ENCODE measurements around the gene EFL1.
A peak's percentile ranks its signal among the peaks of the same experiment; 100 is the strongest.
"Not testable (repeated sequence)": the region's sequence is repeated elsewhere in the genome, so short reads cannot be mapped to it uniquely, and the experiment has no call there.

Gene EFL1

DNA sequence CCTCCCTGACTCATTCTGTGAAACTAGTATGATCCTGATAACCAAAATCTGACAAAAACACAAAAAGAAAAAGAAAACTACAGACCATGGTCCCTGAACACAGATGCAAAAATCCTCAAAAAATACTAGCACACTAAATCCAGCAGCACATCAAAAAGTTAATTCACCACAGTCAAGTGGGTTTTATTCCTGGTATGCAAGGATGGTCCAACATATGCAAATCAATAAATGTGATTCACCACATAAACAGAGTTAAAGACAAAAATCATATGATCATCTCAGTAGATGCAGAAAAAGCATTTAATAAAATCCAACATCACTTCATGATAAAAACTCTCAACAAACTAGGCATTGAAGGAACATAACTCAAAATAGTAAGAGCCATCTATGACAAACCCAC is 12.9 kb upstream of the EFL1 start:
- FAIRE-seq: no peak

DNA sequence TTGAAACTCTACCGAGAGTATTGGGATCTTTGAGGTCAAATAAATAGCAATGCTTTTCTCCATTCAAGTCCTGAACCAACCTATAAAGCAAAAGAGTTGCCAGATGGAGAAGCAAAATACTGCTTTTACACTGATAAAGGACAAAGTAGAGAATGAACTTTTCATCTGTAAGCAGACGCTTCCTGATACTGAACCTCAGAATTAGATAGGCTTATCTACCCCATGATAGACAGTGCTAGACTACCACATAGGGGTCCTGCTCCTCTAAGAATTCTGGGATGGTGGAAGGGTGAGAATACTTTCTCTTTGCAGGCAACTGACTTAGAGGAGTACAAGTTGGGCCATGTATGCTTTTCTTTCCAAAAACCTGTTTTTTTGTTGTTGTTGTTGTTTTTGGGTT is 9.6 kb upstream of the EFL1 start:
- no peak for FAIRE-seq

DNA sequence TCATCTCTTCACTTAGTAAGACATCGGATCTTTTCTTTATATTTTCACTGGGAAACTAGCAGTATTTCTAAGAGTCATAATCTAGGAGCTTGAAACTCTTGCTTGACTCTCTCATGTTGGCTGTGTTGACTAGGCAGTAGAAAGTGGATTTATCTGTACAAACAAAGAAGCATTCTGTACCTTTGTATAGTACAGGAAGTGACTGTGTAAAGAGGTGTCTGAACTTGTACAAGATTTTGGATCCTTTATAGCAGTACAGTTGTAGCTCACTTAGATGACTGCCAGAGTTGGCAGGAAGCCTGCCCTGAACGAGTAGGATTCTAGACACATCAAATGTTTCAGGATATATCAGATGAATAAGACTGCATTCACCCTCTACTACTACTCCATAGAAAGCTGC is 5.9 kb upstream of the EFL1 start:
- not testable (repeated sequence) for FAIRE-seq

- not testable (repeated sequence) for FAIRE-seq
Observed at GRCh38 chr15:82267137-82267536, 4.6 kb upstream of the EFL1 start.

- FAIRE-seq: no peak
Observed at GRCh38 chr15:82263350-82263749, 816 bp upstream of the EFL1 start.

GRCh38 chr15:82261566-82262421 is 740 bp downstream of the EFL1 start:
- FAIRE-seq: not testable (repeated sequence)

DNA sequence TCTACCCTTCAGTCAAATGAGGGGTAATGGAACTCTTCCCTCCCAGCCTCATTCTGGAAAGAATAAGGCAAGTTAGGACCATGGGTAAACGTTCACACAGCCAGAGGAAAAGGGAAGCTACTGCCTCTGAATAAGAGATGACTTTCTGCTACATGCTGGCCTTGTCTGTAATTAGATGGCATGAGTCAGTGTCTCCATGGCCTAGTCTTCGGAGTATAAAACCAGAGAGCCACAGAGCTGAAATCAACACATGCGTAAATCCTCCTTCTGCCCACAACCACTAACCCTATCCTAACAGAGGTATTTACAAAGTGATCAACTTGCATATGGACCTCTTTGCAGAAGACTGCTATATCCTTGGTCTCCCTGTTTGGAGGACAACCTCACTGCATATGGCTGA is 14.3 kb downstream of the EFL1 start:
- FAIRE-seq: not testable (repeated sequence)

DNA sequence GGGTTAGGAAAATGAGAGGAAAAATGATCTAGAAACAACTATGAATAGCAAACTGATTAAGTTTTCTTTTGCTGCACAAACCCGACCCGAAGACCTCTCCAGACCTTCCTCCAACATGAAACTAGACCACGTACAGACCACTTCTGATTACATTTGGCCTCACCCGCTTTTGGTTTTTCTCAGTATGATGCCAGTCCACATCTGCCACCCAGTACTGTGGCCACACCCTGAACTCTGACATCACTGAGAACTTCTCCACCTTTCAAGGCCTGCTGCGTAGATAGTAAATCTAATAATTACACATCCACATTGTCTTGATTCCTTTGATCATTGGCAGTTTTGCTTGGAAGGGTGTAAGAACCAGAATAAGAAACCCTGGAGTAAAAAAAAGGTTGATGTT is 16.6 kb downstream of the EFL1 start:
- FAIRE-seq: not testable (repeated sequence)

DNA sequence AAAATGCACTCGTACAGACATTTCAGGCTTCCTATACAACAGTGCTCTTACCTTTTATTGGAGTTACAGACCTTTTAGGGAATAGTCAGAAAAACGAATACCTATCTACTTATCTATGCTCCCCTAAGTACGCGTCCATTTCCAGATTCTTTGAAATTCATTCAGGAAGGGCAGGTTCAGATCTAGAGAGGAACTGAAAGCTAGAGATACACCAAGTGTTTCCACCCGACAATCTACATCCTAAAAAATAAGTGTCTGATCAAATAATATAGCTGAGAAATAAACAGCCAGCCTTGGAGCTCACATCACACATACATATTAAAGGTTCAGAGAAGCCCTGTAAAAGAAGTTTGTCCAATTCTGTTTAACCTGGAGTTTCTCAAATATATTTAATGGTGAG is 18.9 kb downstream of the EFL1 start:
- not testable (repeated sequence) for FAIRE-seq

DNA sequence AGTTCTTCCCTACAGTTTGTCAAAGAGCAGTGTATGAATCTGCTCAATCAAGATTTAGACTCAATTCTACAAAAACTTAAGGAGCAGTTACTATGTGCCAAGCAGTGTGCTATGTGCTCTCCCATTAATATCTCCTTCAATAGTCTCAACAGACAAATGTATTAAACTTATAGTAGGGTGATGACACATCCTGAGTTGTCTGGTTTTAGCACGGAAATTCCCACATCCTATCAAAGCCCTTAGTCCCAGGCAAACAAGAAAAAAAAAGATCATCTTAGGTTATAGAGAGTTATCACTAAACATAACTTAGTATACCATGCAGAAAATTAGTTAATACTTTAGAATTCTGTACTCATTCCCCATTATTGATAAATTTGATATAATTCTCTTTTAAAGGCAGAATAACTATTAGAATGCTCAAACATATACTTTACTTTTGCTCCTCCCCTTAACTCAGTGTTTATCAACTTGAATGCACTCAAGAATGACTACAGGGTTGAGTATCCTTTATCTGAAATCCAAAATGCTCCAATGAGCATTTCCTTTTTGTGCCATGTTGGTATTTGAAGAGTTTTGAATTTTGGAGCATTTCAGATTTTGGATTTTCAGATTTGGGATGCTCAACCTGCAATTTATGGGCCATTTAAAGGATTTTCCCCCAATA is 20.6 kb downstream of the EFL1 start:
- FAIRE-seq: not testable (repeated sequence)

- FAIRE-seq: no peak
Observed at GRCh38 chr15:82239685-82240391, 22.7 kb downstream of the EFL1 start.

DNA sequence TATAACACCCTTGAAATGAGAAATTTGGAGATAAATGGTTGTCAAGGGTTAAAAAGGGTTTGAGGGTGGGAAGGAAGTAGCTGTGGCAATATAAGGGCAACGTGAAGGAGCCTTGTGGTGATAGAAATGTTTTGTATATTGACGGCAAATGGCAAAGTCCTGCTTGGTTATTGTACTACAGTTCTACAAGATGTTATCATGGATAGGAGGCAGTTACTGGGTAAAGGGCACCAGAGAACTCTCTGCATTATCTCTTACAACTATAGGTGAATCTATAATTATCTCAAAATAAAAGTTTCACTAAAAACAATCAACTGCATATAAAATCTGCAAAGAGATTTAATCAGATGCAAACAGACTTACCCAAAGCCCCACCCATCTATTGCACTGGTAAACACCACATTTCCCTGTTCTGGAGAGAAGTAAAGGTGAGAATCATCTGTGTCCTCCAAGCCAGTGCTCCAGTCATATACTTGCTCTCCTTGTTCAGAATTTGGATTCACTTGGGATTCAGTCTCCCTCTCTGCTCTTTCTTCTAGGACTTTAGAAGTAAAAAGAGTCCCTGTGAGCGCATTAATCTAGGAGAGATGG is 24.5 kb downstream of the EFL1 start:
- FAIRE-seq: not testable (repeated sequence)

- FAIRE-seq: no peak
Observed at GRCh38 chr15:82231842-82232241, 30.7 kb downstream of the EFL1 start.

GRCh38 chr15:82231233-82231632 is 31.3 kb downstream of the EFL1 start:
- no peak for FAIRE-seq

- FAIRE-seq: no peak
Observed at GRCh38 chr15:82228750-82229149, 33.8 kb downstream of the EFL1 start.

DNA sequence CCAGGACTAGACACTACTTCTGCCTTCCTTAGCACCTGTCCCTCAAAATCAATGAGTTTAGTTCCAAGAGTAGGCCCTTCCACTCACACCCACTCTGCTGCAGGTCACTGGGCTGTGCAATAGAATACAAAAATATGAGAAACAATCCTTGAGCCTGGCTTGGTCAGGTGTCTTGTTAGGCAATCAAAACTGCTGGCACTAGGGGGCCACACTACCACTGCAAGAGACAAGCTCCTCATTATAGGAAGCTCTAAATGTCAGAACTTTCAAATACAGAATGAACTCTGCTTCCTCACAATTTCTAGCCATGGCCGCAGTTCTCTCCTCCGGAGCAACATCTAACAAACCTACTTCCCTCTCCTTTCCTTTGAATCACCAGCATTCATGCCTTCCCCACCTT is 41.0 kb downstream of the EFL1 start:
- not testable (repeated sequence) for FAIRE-seq

DNA sequence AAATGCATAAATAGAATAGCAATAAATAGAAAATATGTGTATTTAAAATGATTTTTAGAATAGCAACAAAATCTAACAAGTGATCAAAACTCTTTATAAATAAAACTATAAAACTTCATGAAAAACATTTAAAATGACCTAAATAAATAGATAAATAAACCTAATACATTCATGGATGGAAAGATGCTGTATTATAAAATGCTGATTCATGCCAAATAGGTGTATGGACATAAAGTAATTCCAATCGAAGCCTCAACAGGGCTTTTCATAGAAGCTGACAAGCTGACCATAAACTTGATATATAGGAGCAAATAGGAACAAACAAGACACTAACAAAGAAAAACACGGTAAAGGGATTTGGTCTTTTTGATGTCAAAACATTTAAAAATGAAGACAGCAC is 46.4 kb downstream of the EFL1 start:
- FAIRE-seq: peak; percentile 59

DNA sequence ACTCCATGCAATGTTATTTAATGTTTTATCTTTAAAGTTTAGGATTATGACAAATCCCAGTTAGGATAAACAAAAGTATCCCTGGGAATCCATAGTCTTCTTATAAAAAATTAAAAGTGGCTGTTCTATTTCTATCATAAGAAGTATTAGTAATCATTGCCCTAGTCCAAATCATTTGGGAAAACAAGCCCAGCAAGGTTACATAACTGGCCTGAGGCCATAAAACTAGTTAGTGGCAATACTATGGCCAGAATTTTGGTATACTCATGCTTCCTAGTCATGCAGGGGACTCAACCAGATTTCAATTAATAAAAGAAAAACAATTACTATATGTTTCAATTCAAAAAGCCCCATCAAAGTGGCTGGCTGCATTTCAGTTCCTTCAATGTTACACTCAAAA is 50.3 kb downstream of the EFL1 start:
- FAIRE-seq: not testable (repeated sequence)

DNA sequence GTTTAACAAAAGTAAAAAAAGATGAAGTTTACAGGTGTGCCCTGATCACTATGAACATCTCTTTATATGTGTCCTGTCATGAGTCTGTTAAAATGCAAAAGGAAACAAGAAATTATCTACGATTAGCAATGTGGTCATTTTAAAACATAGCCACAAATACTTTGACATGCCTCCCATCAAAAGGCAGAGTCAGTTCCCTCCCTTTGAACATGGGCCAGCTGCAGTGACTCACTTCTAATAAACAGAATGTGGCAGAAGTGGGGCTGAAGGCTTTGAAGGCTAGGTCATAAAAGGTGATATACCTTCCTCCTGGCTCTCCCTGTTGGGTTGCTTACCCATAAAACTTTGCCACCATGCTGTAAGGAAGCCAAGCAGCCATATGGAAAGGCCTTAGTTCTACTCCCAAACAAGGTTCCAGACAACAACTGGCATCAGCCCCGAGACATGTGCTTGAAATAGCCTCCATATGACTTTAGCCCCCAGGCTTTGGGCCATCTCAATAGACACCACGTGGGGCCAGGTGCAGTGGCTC is 52.4 kb downstream of the EFL1 start:
- not testable (repeated sequence) for FAIRE-seq

- not testable (repeated sequence) for FAIRE-seq
Observed at GRCh38 chr15:82204575-82204974, 58.0 kb downstream of the EFL1 start.

- peak; percentile 25 for FAIRE-seq
Observed at GRCh38 chr15:82197733-82198594, 64.6 kb downstream of the EFL1 start.

GRCh38 chr15:82196353-82196752 is 66.2 kb downstream of the EFL1 start:
- no peak for FAIRE-seq
